ENCODE data around the gene MS4A4E. TPM values are rescaled to one million over a fixed set of nuclear protein-coding genes. Genes with fewer than 3 reads are reported as not detected.

MS4A4E gene
- not detected in 2 replicates for total RNA-seq

GRCh38 chr11:60242740-60243239, at the start of gene MS4A4E:
TSS of gene MS4A4E (minus strand) at chr11:60243137. CDS start at chr11:60230055, 13,082 bp downstream.

GRCh38 chr11:60280412-60280811, 37.5 kb upstream of the MS4A4E start, which contains the start of gene MS4A4A:
TSS of gene MS4A4A (plus strand) at chr11:60280666. CDS start at chr11:60280676, 10 bp downstream.

GRCh38 chr11:60182541-60183330, 60.2 kb downstream of the MS4A4E start, which contains the start of gene MS4A6A:
TSS of gene MS4A6A (minus strand) at chr11:60183083. CDS start at chr11:60181727, 1,356 bp downstream.

Small RNA genes lying within 50 kb of the gene (small RNA-seq; reads per million reads assigned to genes)
- gene MIR6503, result not detected

Other genes starting within 250 kb of the MS4A4E start
- gene OOSP4B, start 226.0 kb downstream of the MS4A4E start, total RNA-seq, result not detected in 2 replicates
- not detected in 2 replicates for gene OOSP2, start 202.7 kb downstream of the MS4A4E start, total RNA-seq
- not detected in 2 replicates for gene MS4A3, start 186.5 kb downstream of the MS4A4E start, total RNA-seq
- not detected in 2 replicates for gene MS4A2, start 154.5 kb downstream of the MS4A4E start, total RNA-seq
- 0.40 and 0.65 TPM in 2 replicates for gene MS4A6A, start 60.1 kb downstream of the MS4A4E start, total RNA-seq
- not detected in 2 replicates for gene MS4A4A, start 37.5 kb upstream of the MS4A4E start, total RNA-seq
- gene MS4A6E, start 84.1 kb upstream of the MS4A4E start, total RNA-seq, result not detected in 2 replicates
- not detected in 2 replicates for gene MS4A7, start 135.4 kb upstream of the MS4A4E start, total RNA-seq
- not detected in 2 replicates for gene MS4A14, start 153.3 kb upstream of the MS4A4E start, total RNA-seq
- gene MS4A5, start 186.4 kb upstream of the MS4A4E start, total RNA-seq, result not detected in 2 replicates
- gene MS4A1, start 212.7 kb upstream of the MS4A4E start, total RNA-seq, result not detected in 2 replicates
- gene MS4A12, start 249.6 kb upstream of the MS4A4E start, total RNA-seq, result not detected in 2 replicates